K562 (cell line): ENCODE data around the gene BBC3. TPM values are rescaled to one million over a fixed set of nuclear protein-coding genes. Genes with fewer than 3 reads are reported as not detected.

ENCODE experiments used
- ADNP ChIP-seq: fragments of 200-800 bp; sonication (Bioruptor generic); IDR thresholded peaks from 2 replicates; pipeline ENCODE4 v1.6.1; 2016; ENCODE audit warnings: missing genetic modification characterization, missing compliant biosample characterization
- BCL6 ChIP-seq: fragments of 250-450 bp; sonication (Bioruptor Pico); IDR thresholded peaks from 2 replicates; pipeline ENCODE4 v1.4.0; 2020
- BHLHE40 ChIP-seq: IDR thresholded peaks from 2 replicates; pipeline ENCODE4 v1.6.1; 2011; ENCODE audit warnings: low read length, improper control_type of control experiment
- CBX3 ChIP-seq, 2 experiments: IDR thresholded peaks; 1 replicate in 1 of 2; 2 replicates in 1 of 2; pipeline ENCODE4 v1.6.1; 2012; ENCODE audit warnings: inconsistent platforms in 2 of 2, low read length in 2 of 2, borderline replicate concordance in 1 of 2, control low read depth in 1 of 2
- CREB1 ChIP-seq, 2 experiments: sonication (generic) in 1 of 2; formaldehyde crosslinking in 1 of 2; IDR thresholded peaks; 2 replicates each; pipeline versions ENCODE4 v1.6.1 to v1.8.0; 2012 to 2022; ENCODE audit warnings: inconsistent platforms in 1 of 2, mild to moderate bottlenecking in 1 of 2, missing genetic modification reagents in 1 of 2, moderate library complexity in 1 of 2
- CREBBP ChIP-seq: IDR thresholded peaks from one replicate; pipeline ENCODE4 v1.6.1; 2012; ENCODE audit warnings: low read depth, mild to moderate bottlenecking, control low read depth, inconsistent platforms, low read length
- E2F4 ChIP-seq: sonication (generic); formaldehyde crosslinking; IDR thresholded peaks from 2 replicates; pipeline ENCODE4 v1.8.0; 2022; ENCODE audit warnings: mild to moderate bottlenecking, low read depth, missing genetic modification reagents
- FOXK1 ChIP-seq: sonication (generic); formaldehyde crosslinking; IDR thresholded peaks from 2 replicates; pipeline ENCODE4 v1.8.0; 2022; ENCODE audit warnings: missing genetic modification reagents, mild to moderate bottlenecking, borderline replicate concordance
- FOXK2 ChIP-seq, 2 experiments: fragments of 450-650 bp; IDR thresholded peaks in 1 of 2; conservative IDR thresholded peaks in 1 of 2; 2 replicates each; pipeline ENCODE4 v1.6.1; 2016; ENCODE audit warnings: low read depth in 2 of 2, mild to moderate bottlenecking in 1 of 2
- GATAD2B ChIP-seq: fragments of 450-650 bp; IDR thresholded peaks from 2 replicates; pipeline ENCODE4 v1.6.1; 2017; ENCODE audit warnings: mild to moderate bottlenecking, borderline replicate concordance
- HNRNPLL ChIP-seq: fragments of 200-400 bp; formaldehyde crosslinking; IDR thresholded peaks from 2 replicates; pipeline ENCODE4 v1.6.1; 2017; ENCODE audit warnings: low read length, low read depth, mild to moderate bottlenecking; ENCODE audit not compliant: poor library complexity, severe bottlenecking
- IRF2 ChIP-seq: sonication (generic); formaldehyde crosslinking; IDR thresholded peaks from 2 replicates; pipeline ENCODE4 v1.8.1; 2022; ENCODE audit warnings: mild to moderate bottlenecking, missing genetic modification reagents
- LARP7 ChIP-seq: fragments of 450-650 bp; IDR thresholded peaks from 2 replicates; pipeline ENCODE4 v1.6.1; 2016
- MCM2 ChIP-seq: fragments of 450-650 bp; IDR thresholded peaks from 2 replicates; pipeline ENCODE4 v1.6.1; 2017; ENCODE audit warnings: low read depth, mild to moderate bottlenecking
- NFXL1 ChIP-seq: fragments of 450-650 bp; formaldehyde crosslinking; IDR thresholded peaks from 2 replicates; pipeline ENCODE4 v1.4.0; 2021; ENCODE audit warnings: mild to moderate bottlenecking
- POLR2H ChIP-seq: IDR thresholded peaks from 2 replicates; pipeline ENCODE4 v1.6.1; 2016; ENCODE audit warnings: missing genetic modification characterization, low read depth, mild to moderate bottlenecking, control low read depth, missing compliant biosample characterization, moderate library complexity
- PRPF4 ChIP-seq: fragments of 200-400 bp; formaldehyde crosslinking; IDR thresholded peaks from one replicate; pipeline ENCODE4 v1.6.1; 2017; ENCODE audit warnings: low read length, low read depth, mild to moderate bottlenecking; ENCODE audit not compliant: insufficient read depth, poor library complexity, severe bottlenecking
- SAFB ChIP-seq: fragments of 200-400 bp; formaldehyde crosslinking; IDR thresholded peaks from 2 replicates; pipeline ENCODE4 v1.6.1; 2017; ENCODE audit warnings: low read depth, low read length, borderline replicate concordance
- SP2 ChIP-seq: IDR thresholded peaks from 2 replicates; pipeline ENCODE4 v1.6.1; 2011; ENCODE audit warnings: mild to moderate bottlenecking, low read depth, low read length, moderate library complexity; ENCODE audit not compliant: poor library complexity, severe bottlenecking; ENCODE audit errors: extremely low read depth
- STAG1 ChIP-seq: sonication (generic); formaldehyde crosslinking; IDR thresholded peaks from 2 replicates; pipeline ENCODE4 v1.5.0; 2020; ENCODE audit warnings: missing genetic modification reagents, borderline replicate concordance
- STAT5B ChIP-seq: fragments of 250-450 bp; sonication (Bioruptor Pico); IDR thresholded peaks from 2 replicates; pipeline ENCODE4 v1.8.0; 2021; ENCODE audit warnings: mild to moderate bottlenecking, inconsistent platforms
- polyA plus RNA-seq, 8 experiments: library from polyadenylated mRNA; depleted of rRNA in 4 of 8; stranded (reverse) in 5 of 8; unstranded in 3 of 8; fragments of >200 nt; fragmentation: Nextera tagmentation in 2 of 8; fragmentation: Illumina TruSeq in 1 of 8; extraction: Ambion mirVana in 2 of 8; extraction: Trizol in 1 of 8; gene quantifications; 2 replicates each; pipeline versions ENCODE4 v1.2.1 to v1.2.3, GENCODE V29; 2011 to 2014; ENCODE audit warnings: inconsistent platforms in 1 of 8, missing spikeins in 1 of 8
- total RNA-seq, 7 experiments: library from RNA; depleted of rRNA in 6 of 7; stranded (reverse); fragments of >200 nt in 6 of 7; fragmentation: Illumina TruSeq in 2 of 7; extraction: Trizol in 2 of 7; gene quantifications; 2 replicates each; pipeline versions ENCODE4 v1.2.1 to v1.2.3, GENCODE V29; 2011 to 2021; ENCODE audit warnings: low replicate concordance in 1 of 7
- TF ChIP-seq, protein P1 (sequence below): sonication (generic); formaldehyde crosslinking; IDR thresholded peaks from 2 replicates; pipeline ENCODE4 v1.8.1; 2023; ENCODE audit warnings: mild to moderate bottlenecking, missing genetic modification reagents
- TF ChIP-seq, protein P2 (sequence below): fragments of 250-450 bp; sonication (Bioruptor Pico); IDR thresholded peaks from 2 replicates; pipeline ENCODE4 v1.5.0; 2021

Gene BBC3
- total and polyA plus RNA-seq, 9 of the 15 experiments (the other 6 are each of a cell fraction or from before 2014, with no cell fraction given), result 0.15 to 30.7 (median 4.8) TPM

DNA sequence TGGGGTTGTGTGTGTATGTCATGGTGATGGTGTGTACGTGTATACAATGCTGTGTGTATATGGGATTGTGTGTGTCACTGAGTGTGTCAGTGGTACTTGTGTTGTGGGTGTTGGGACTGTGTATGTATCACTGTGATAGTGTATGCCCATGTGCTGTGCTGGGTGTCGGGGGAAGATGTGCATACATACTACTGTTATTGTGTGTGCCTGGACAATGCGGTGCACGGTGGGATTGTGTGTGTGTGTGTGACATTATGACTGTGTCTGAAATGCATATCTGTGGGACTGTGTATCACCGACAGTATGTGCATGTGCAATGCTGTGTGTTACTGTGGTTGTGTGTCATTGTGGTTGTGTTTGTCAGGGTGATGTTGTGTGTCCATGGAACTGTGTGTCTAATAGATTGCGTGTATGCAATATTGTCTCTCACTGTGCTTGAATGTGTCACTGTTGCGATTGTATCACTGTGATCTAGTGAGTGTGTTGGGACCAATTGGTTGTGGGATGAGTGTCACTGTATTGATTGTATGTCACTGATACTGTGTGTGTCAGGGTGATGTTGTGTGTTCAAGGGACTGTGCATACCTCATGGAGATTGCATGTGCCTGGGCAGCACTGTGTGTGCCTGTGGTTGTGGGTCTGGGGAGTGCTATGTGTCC is 11.0 kb upstream of the BBC3 start (continued):
- peak; percentile 6 to 11; a peak in 2 of 4 replicates for TF ChIP-seq FOXK2 (conservative IDR thresholded peaks at IDR 0.05 in 1 of 2, IDR thresholded peaks at IDR 0.05 in 1 of 2; ENCODE audit: low read depth in 2 of 2)
- no peak for TF ChIP-seq CREB1 (IDR thresholded peaks at IDR 0.05)
- peak; percentile 44; the same call in 1 of the 2 replicates for TF ChIP-seq CREB1 (CRISPR knock-in tag; IDR thresholded peaks at IDR 0.05)
- TF ChIP-seq BHLHE40, result no peak
- no peak for TF ChIP-seq ADNP
- no peak for TF ChIP-seq LARP7
- TF ChIP-seq IRF2 (CRISPR knock-in tag), result no peak
- TF ChIP-seq CBX3 (IDR thresholded peaks at IDR 0.05; ENCODE audit: borderline replicate concordance in 1 of 2, low read length in 2 of 2), result 0 out of 3 replicates have a peak, but pooled peaks of 1 of the 2 experiments have one; percentile 50
- TF ChIP-seq SAFB, result no peak
- no peak for TF ChIP-seq GATAD2B
- TF ChIP-seq FOXK1 (CRISPR knock-in tag), result 0 out of 2 replicates have a peak, but pooled peaks have one; percentile 8
- TF ChIP-seq, protein P1, sequence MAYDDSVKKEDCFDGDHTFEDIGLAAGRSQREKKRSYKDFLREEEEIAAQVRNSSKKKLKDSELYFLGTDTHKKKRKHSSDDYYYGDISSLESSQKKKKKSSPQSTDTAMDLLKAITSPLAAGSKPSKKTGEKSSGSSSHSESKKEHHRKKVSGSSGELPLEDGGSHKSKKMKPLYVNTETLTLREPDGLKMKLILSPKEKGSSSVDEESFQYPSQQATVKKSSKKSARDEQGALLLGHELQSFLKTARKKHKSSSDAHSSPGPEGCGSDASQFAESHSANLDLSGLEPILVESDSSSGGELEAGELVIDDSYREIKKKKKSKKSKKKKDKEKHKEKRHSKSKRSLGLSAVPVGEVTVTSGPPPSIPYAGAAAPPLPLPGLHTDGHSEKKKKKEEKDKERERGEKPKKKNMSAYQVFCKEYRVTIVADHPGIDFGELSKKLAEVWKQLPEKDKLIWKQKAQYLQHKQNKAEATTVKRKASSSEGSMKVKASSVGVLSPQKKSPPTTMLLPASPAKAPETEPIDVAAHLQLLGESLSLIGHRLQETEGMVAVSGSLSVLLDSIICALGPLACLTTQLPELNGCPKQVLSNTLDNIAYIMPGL (CRISPR knock-in tag), result 0 out of 2 replicates have a peak, but pooled peaks have one; percentile 9
- TF ChIP-seq CREBBP, result no peak
- TF ChIP-seq NFXL1 (CRISPR knock-in tag), result no peak
- no peak for TF ChIP-seq PRPF4
- TF ChIP-seq STAG1 (CRISPR knock-in tag), result peak; percentile 13; the same call in 1 of the 2 replicates
- TF ChIP-seq, protein P2, sequence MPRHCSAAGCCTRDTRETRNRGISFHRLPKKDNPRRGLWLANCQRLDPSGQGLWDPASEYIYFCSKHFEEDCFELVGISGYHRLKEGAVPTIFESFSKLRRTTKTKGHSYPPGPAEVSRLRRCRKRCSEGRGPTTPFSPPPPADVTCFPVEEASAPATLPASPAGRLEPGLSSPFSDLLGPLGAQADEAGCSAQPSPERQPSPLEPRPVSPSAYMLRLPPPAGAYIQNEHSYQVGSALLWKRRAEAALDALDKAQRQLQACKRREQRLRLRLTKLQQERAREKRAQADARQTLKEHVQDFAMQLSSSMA (CRISPR knock-in tag), result no peak
- 0 out of 2 replicates have a peak, but pooled peaks have one; percentile 53 for TF ChIP-seq E2F4 (CRISPR knock-in tag)
- TF ChIP-seq SP2, result no peak
- TF ChIP-seq MCM2, result no peak
- no peak for TF ChIP-seq STAT5B (CRISPR knock-in tag)
- no peak for TF ChIP-seq BCL6
- no peak for TF ChIP-seq POLR2H (tag)
- TF ChIP-seq HNRNPLL, result no peak
